Keratinocyte (primary cell): ENCODE data around the gene HELZ.

ENCODE experiments used
- CTCF ChIP-seq, 3 experiments: IDR thresholded peaks in 1 of 3; conservative IDR thresholded peaks in 1 of 3; optimal IDR thresholded peaks in 1 of 3; 2 replicates in 2 of 3; 3 replicates in 1 of 3; pipeline versions ENCODE3 to v1.5.1; 2011; ENCODE audit warnings: low read length in 3 of 3, mild to moderate bottlenecking in 3 of 3, moderate library complexity in 2 of 3, control low read depth in 1 of 3, inconsistent platforms in 1 of 3; ENCODE audit not compliant: insufficient read depth in 2 of 3; ENCODE audit errors: extremely low read depth in 1 of 3
- EZH2 ChIP-seq: IDR thresholded peaks from one replicate; pipeline ENCODE4 v1.6.1; 2012; ENCODE audit warnings: inconsistent platforms, mild to moderate bottlenecking, low read length, moderate library complexity

GRCh38 chr17:67280279-67280678, 35.3 kb upstream of the HELZ start:
- TF ChIP-seq EZH2, result no peak
- no peak for TF ChIP-seq CTCF (optimal IDR thresholded peaks at IDR 0.05 in 1 of 3, IDR thresholded peaks at IDR 0.05 in 1 of 3, conservative IDR thresholded peaks at IDR 0.05 in 1 of 3; ENCODE audit: extremely low read depth in 1 of 3, insufficient read depth in 2 of 3, low read length in 3 of 3)
